ENCODE data around the gene CPEB4.

Gene CPEB4

DNA sequence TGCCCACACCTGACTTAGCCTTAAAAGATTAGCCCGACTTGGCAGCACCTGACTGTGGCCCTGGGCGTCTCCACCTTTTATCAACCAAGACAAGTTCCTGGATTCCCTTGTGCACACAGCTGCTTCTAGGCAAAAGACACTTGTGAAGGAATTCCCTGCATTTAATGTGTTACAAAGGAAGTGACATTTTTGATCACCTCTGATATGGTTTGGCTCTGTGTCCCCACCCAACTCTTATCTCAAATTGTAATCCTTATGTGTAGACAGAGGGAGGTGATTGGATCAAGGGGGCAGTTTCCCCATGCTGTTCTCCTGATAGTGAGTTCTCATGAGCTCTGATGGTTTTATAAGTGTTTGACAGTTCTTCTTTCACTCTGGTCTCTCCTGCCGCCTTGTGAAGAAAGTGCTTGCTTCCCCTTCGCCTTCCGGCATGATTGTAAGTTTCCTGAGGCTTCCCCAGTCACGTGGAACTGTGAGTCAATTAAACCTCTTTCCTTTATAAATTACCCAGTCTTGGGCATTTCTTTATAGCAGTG, 2.6 kb upstream of the CPEB4 start:
- peak; percentile 33 for DNase-seq

GRCh38 chr5:173886150-173886549, 2.0 kb upstream of the CPEB4 start:
- no peak for DNase-seq

DNA sequence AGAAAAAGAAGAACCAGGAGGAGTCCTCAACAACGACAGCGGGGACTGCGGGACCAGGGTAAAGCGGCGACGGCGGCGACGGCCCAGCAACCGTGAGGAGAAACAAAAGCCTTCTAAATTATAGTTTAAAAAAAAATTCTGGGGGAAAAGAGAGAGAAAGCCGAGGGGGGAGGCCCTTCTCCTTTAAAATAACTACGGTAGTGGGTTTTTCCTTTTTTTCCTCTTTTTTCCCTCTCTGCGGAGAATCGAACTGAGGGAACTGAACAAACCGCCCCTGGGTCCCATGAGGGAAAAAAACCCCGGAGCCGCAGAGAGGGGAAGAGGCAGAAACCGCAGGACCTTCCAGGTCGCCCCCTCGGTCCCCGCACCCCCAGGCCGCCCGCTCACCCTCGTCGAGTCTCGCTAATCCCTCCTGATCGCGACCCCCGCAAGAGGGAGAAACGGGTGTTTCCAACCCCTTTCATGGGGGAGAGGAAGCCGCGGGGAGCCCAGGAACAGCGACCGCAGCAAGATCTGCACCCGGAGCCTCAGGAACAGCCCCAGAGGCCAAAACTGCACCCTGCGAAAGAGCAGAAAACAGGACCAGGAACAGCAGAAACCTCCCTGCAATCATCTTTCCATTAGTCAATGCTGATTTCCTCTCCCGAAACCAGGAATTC, 453 bp downstream of the CPEB4 start:
- peak; percentile 23 for DNase-seq

DNA sequence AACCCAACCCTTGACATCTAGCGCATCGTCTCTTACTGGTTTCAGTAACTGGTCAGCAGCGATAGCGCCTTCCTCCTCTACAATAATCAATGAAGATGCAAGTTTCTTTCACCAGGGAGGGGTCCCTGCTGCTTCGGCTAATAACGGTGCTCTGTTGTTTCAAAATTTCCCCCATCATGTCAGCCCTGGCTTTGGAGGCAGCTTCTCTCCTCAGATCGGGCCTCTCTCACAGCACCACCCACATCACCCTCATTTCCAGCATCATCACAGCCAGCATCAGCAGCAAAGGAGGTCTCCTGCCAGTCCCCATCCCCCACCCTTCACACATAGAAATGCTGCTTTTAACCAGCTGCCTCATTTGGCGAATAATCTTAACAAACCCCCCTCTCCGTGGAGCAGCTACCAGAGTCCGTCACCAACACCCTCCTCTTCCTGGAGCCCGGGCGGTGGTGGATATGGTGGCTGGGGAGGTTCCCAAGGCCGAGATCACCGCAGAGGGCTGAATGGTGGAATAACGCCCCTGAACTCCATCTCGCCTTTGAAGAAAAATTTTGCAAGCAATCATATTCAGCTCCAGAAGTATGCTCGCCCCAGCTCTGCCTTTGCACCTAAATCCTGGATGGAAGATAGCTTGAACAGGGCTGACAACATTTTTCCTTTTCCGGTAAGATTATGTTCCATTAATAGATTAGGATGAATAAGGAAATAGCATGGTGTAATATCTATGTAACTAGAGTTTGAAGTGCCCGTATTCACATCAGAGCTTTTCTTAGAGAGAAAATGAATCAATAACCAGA, 2.2 kb downstream of the CPEB4 start:
- no peak for DNase-seq

DNA sequence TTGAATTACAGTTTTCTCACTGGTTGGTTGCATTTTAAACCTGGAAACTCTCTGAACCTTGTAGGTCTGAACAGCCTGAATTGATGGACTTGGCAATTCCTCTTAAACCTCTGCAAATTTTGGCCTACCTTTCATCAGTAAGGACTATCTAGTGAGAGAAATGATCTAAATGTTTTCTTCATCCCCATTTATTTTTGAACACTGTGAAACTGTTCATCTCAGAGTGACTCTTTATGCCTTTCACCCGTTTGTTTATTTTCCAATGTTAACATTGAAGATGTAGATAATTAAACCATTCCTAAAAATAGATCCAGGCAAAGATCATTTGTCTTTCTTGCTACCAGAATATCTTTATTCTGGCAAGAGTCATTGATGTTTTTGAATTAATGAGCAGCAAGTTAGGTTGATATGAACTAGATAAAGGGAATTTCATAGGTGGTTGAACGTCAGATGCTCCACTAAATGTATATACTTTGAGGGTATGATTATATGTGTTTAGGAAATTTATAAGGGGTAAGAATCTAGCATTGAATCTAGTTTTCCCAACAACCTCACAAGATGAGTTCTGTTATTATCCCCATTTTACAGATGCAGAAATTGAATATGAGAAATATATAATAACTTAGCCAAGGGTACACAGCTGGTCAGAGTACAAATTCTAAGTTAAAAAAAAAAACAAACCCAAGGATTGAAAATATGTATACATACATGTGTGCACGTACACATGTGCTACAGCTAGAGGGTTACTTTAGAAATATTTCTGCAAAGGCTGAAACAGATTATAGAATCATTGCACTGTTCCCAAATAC, 3.4 kb downstream of the CPEB4 start:
- DNase-seq: no peak

DNA sequence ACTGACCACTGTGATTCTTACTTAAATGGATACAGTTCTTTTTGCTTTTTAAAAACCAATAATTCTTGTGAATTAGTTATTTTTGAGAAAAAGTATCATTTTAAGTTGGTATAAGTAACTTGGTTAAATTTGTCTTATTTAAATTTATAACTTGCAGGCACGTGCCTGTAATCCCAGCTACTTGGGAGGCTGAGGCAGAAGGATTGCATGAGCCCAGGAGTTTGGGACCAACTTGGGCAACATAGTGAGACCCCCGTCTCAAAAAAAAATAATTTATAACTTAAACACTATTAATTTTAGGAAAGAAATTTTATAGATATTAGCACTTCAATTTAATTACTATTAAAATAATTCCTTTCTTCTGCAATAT, 5.0 kb downstream of the CPEB4 start:
- no peak for DNase-seq

DNA sequence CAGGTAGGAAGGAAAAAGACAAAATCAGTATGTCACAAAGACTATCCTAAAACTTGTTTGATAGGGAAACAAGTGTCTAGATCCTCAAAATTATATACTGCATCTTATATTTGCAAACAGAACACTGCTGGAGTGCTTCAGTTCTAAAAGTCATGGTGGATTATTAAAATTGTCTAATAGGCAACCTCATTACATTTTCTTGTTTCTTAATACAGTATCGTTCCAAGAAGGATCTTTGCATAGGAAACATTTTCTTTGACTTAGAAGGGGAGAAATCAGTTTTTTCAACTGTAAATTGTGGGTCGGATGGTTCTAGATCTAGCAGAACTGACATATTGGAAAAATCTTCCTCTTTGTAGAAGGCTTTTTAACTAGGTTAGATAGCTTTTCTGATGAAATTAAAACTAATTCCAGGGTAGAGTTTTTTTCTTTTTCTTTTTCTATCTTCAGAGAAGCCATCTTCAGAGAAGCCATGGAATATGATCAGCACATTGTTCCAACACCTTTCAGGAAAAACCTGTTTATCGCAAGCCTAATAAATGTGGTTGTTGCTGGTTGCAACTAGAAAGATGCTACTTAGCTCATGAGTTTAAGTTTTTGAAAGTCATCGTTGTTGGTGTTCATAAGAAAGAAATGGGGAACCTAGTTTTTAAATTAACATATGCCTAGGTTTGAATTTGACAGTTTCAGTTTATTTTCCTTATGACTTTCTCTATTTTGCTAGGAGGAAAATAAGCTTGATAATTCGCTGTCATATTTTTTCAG, 7.4 kb downstream of the CPEB4 start:
- no peak for DNase-seq

DNA sequence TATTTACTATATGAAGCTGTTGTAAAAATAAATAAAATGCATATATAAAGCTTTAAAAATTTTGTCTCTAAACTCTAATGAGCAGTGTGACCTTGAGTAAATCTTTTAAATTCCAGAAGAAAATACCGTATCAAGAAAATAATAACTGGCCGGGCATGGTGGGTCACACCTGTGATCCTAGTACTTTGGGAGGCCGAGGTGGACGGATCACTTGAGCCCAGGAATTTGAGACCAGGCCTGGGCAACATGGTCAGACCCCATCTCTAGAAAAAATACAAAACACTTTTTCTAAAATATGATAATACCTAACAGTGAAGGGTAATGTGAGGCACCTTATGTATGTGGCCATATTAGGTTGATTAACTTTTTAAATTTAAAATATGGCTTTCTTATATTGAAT, 8.5 kb downstream of the CPEB4 start:
- no peak for DNase-seq

GRCh38 chr5:173901705-173902104, 13.6 kb downstream of the CPEB4 start:
- no peak for DNase-seq

DNA sequence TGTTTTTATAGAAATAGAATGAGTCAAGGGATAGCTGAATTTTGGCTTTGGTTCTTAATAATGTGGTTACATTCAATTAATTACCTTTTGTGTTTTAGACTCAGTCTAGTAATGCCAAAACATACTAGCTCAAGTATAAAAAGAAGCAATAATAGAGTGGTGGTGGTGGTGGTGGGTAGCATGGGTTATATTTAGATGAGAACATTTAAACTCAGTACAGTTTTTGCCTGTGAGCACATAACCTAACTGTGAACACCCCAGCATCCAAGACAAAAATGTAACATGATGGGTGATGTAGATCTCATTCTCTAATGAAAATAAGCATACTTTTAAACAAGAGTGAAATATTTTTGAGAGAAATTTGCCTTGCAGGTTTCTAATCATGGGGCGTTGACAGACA, 14.2 kb downstream of the CPEB4 start:
- DNase-seq: no peak

- DNase-seq: no peak
Observed at GRCh38 chr5:173902743-173903142, 14.6 kb downstream of the CPEB4 start.

- no peak for DNase-seq
Observed at GRCh38 chr5:173903396-173904140, 15.4 kb downstream of the CPEB4 start.

- DNase-seq: no peak
Observed at GRCh38 chr5:173904151-173904550, 16.0 kb downstream of the CPEB4 start.

- DNase-seq: no peak
Observed at GRCh38 chr5:173907284-173907683, 19.1 kb downstream of the CPEB4 start.

DNA sequence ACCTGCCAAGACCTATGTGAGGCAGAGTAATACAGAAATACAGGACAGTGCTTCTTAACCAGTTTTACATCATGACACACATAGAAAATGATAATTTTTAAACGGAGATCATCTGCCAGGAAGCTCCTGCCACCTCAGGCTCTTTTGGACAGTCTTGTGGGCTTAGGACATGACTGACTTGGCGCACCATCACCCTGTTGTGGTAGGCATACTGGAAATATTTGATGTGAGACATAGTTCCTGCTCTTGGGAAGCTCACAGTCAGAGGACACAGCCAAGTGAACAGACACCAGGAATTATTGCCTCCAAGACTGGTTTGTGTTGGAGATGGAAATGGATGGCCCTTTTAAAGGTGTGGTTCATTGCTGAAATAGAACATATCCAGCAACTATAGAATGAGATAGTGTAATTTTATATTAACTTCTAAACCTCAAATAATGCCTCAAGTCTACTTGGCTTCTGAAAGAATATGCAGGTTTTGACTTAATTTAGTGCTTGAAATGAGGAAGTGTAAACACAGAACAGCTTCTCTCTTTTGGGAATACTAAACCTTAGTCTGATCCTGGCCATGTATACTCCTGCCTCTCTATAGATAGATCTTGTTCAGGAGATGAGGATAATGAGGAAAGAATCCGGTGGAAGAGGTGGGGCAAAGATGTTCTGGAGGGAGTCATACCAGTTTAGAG, 19.7 kb downstream of the CPEB4 start:
- no peak for DNase-seq

DNA sequence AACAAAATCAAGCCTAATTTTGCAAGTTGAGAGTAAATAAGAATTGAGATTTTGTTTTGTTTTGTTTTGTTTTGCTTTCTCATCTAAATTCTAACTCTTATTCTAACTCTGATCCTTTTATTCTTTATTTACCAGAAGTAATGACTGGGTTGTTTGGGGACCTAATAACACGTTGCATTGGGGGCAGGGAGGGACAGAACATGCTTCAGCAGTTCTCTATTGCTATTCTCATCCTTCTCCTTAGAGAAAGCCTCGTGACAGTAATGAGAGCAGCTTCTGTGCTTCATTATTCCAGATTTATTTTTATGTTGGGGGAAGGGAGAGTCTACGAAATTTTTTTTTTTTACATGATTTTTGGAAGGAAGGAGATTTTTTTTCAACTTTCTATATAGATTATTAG, 21.1 kb downstream of the CPEB4 start:
- no peak for DNase-seq

GRCh38 chr5:173910215-173910614, 22.1 kb downstream of the CPEB4 start:
- DNase-seq: no peak

DNA sequence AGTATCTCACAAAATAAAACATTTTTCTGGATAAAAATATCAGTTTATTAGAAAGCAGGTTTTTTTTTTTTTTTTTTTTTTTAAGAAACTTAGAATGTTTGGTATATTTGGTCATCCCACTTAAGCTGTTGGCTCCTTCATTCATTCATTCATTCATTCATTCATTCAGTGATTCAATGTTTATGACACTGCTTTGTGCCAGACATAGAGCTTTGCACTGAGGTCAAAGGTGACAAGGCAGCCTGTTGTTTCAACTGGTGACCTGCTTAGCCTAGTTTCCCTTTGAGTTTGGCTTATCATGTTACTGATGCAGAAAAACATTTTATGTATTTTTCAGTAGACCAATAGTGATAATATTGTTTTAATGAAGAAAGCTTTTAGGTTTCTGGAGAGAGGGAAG, 23.5 kb downstream of the CPEB4 start:
- DNase-seq: no peak

DNA sequence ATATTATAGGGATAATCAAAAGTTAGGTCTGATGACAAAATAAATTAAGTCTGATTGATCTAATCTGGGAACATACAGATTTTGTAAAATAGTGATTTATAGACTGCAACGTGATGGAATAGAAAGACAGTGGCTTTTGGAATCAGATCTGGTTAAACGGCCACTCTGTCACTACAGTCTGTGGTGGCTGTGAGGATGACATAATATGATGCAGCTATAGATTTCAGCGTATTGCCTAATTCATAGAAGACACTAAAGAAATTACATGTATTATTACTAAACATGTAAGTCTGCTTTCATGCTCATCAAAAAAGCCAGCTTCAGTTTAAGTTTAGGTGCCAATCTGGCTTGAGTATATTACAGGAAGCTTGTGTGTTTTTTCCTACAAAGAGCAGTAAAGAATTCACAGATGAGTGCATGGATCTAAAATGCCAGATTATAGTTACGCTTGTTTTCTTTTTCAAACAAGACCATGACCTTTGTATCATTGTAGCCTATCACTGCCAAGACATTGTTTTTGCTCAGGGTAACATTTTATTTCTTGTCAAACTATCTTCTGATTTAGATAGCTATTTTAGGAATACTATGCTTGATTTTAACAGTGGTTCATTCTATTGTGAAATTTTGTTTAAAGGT, 25.7 kb downstream of the CPEB4 start:
- no peak for DNase-seq

GRCh38 chr5:173915310-173916014, 27.3 kb downstream of the CPEB4 start:
- no peak for DNase-seq
